ENCODE measurements around the gene MAML3. TPM values are rescaled to one million over a fixed set of nuclear protein-coding genes. Genes with fewer than 3 reads are reported as not detected.
A peak's percentile ranks its signal among the peaks of the same experiment; 100 is the strongest.

The MAML3 gene
- total and polyA plus RNA-seq, 2 experiments from 2014 or later = 1.7 to 6.5 TPM

DNA sequence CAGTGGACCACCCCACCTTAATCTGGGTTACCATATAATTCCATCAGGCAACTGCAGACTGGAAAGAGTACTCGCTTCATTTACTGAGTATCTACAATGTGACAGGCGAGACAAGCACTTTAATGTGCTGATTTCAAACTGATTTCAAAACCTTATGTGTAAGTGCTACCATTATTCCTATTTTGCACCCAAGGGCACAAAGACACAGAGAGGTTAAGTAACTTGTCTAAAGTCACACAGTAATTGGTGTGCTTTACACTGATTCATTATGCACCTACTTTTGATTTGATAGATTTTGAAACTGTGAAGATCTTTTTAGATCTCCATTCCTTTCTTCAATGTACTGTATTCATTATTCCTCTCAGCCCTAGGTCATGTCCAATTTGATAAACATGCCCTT, 296.0 kb downstream of the MAML3 start (continued):
- TF ChIP-seq CREB1 (CRISPR knock-in tag; IDR thresholded peaks at IDR 0.05; ENCODE audit: low read depth) (no peak), POLR2AphosphoS5 (IDR thresholded peaks at IDR 0.05; ENCODE audit: low read depth) (no peak), EZH2phosphoT487 (IDR thresholded peaks at IDR 0.05; ENCODE audit: unreplicated experiment) (no peak), ZNF331 (CRISPR knock-in tag; IDR thresholded peaks at IDR 0.05; ENCODE audit: low read depth) (no peak)
- TF ChIP-seq, protein P1, sequence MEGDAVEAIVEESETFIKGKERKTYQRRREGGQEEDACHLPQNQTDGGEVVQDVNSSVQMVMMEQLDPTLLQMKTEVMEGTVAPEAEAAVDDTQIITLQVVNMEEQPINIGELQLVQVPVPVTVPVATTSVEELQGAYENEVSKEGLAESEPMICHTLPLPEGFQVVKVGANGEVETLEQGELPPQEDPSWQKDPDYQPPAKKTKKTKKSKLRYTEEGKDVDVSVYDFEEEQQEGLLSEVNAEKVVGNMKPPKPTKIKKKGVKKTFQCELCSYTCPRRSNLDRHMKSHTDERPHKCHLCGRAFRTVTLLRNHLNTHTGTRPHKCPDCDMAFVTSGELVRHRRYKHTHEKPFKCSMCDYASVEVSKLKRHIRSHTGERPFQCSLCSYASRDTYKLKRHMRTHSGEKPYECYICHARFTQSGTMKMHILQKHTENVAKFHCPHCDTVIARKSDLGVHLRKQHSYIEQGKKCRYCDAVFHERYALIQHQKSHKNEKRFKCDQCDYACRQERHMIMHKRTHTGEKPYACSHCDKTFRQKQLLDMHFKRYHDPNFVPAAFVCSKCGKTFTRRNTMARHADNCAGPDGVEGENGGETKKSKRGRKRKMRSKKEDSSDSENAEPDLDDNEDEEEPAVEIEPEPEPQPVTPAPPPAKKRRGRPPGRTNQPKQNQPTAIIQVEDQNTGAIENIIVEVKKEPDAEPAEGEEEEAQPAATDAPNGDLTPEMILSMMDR (conservative IDR thresholded peaks at IDR 0.05; ENCODE audit: low read depth in 2 of 2) = no peak

- no peak overlapping the region for H3K4me3 Mint-ChIP-seq
- Histone ChIP-seq H3K36me3 (ENCODE audit: insufficient read depth) (no peaks in the 10 kb centered on the region), H3K27me3 (ENCODE audit: insufficient read depth) (no peaks in the 10 kb centered on the region), H3K9me2 (ENCODE audit: insufficient read depth) (no peaks in the 10 kb centered on the region), H3K79me2 (replicated peaks; ENCODE audit: insufficient read depth) (no peaks in the 10 kb centered on the region), H3K4me1 (ENCODE audit: insufficient read depth) (peaks cover 49% of the 10 kb centered on the region), H3K4me3 (no peak overlapping the region), H3K27ac (ENCODE audit: low read depth) (no peak overlapping the region), H3K4me2 (peak overlapping the region; percentile 18), H2AFZ (no peak overlapping the region), H3F3A (replicated peaks; ENCODE audit: low read depth) (no peaks in the 10 kb centered on the region; the same call in 1 of the 2 replicates), H4K20me1 (replicated peaks; ENCODE audit: insufficient read depth) (no peaks in the 10 kb centered on the region)
- H3K4me1 Mint-ChIP-seq = peaks cover 50% of the 10 kb centered on the region
- TF ChIP-seq, protein P2, sequence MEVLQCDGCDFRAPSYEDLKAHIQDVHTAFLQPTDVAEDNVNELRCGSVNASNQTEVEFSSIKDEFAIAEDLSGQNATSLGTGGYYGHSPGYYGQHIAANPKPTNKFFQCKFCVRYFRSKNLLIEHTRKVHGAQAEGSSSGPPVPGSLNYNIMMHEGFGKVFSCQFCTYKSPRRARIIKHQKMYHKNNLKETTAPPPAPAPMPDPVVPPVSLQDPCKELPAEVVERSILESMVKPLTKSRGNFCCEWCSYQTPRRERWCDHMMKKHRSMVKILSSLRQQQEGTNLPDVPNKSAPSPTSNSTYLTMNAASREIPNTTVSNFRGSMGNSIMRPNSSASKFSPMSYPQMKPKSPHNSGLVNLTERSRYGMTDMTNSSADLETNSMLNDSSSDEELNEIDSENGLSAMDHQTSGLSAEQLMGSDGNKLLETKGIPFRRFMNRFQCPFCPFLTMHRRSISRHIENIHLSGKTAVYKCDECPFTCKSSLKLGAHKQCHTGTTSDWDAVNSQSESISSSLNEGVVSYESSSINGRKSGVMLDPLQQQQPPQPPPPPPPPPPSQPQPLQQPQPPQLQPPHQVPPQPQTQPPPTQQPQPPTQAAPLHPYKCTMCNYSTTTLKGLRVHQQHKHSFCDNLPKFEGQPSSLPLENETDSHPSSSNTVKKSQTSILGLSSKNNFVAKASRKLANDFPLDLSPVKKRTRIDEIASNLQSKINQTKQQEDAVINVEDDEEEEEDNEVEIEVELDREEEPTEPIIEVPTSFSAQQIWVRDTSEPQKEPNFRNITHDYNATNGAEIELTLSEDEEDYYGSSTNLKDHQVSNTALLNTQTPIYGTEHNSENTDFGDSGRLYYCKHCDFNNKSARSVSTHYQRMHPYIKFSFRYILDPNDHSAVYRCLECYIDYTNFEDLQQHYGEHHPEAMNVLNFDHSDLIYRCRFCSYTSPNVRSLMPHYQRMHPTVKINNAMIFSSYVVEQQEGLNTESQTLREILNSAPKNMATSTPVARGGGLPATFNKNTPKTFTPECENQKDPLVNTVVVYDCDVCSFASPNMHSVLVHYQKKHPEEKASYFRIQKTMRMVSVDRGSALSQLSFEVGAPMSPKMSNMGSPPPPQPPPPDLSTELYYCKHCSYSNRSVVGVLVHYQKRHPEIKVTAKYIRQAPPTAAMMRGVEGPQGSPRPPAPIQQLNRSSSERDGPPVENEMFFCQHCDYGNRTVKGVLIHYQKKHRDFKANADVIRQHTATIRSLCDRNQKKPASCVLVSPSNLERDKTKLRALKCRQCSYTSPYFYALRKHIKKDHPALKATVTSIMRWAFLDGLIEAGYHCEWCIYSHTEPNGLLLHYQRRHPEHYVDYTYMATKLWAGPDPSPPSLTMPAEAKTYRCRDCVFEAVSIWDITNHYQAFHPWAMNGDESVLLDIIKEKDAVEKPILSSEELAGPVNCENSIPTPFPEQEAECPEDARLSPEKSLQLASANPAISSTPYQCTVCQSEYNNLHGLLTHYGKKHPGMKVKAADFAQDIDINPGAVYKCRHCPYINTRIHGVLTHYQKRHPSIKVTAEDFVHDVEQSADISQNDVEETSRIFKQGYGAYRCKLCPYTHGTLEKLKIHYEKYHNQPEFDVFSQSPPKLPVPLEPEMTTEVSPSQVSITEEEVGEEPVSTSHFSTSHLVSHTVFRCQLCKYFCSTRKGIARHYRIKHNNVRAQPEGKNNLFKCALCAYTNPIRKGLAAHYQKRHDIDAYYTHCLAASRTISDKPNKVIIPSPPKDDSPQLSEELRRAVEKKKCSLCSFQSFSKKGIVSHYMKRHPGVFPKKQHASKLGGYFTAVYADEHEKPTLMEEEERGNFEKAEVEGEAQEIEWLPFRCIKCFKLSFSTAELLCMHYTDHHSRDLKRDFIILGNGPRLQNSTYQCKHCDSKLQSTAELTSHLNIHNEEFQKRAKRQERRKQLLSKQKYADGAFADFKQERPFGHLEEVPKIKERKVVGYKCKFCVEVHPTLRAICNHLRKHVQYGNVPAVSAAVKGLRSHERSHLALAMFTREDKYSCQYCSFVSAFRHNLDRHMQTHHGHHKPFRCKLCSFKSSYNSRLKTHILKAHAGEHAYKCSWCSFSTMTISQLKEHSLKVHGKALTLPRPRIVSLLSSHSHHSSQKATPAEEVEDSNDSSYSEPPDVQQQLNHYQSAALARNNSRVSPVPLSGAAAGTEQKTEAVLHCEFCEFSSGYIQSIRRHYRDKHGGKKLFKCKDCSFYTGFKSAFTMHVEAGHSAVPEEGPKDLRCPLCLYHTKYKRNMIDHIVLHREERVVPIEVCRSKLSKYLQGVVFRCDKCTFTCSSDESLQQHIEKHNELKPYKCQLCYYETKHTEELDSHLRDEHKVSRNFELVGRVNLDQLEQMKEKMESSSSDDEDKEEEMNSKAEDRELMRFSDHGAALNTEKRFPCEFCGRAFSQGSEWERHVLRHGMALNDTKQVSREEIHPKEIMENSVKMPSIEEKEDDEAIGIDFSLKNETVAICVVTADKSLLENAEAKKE (CRISPR knock-in tag; IDR thresholded peaks at IDR 0.05) = no peak
- TF ChIP-seq ZNF331 (CRISPR knock-in tag; IDR thresholded peaks at IDR 0.05; ENCODE audit: low read depth) (no peak), NANOG (IDR thresholded peaks at IDR 0.05; ENCODE audit: borderline replicate concordance) (no peak), CREB1 (CRISPR knock-in tag; IDR thresholded peaks at IDR 0.05; ENCODE audit: low read depth) (no peak), JUNB (IDR thresholded peaks at IDR 0.05; ENCODE audit: unreplicated experiment) (no peak)
- TF ChIP-seq, protein P3, sequence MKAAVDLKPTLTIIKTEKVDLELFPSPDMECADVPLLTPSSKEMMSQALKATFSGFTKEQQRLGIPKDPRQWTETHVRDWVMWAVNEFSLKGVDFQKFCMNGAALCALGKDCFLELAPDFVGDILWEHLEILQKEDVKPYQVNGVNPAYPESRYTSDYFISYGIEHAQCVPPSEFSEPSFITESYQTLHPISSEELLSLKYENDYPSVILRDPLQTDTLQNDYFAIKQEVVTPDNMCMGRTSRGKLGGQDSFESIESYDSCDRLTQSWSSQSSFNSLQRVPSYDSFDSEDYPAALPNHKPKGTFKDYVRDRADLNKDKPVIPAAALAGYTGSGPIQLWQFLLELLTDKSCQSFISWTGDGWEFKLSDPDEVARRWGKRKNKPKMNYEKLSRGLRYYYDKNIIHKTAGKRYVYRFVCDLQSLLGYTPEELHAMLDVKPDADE (IDR thresholded peaks at IDR 0.05) = no peak
- DNase-seq (ENCODE audit: low spot score) = no peak
- H3K27ac Mint-ChIP-seq = no peak overlapping the region
- no peaks in the 10 kb centered on the region for H3K9me3 Mint-ChIP-seq
- no peaks in the 10 kb centered on the region for H3K36me3 Mint-ChIP-seq (ENCODE audit: low read depth)
- no peak for ATAC-seq
- H3K27me3 Mint-ChIP-seq (ENCODE audit: insufficient read depth, low read depth, poor library complexity) = no peaks in the 10 kb centered on the region
These were observed 297.0 kb downstream of the MAML3 start for GRCh38 chr4:139857021-139857420.
